HUDEP-2 (cell line): ENCODE measurements around the gene LRMDA.

Source experiments
- DNase-seq, 76 experiments: peaks; one replicate each; lab custom pipeline; 2025; ENCODE audit not compliant: unreplicated experiment in 76 of 76; lab: John Stamatoyannopoulos, UW

The LRMDA gene

DNA sequence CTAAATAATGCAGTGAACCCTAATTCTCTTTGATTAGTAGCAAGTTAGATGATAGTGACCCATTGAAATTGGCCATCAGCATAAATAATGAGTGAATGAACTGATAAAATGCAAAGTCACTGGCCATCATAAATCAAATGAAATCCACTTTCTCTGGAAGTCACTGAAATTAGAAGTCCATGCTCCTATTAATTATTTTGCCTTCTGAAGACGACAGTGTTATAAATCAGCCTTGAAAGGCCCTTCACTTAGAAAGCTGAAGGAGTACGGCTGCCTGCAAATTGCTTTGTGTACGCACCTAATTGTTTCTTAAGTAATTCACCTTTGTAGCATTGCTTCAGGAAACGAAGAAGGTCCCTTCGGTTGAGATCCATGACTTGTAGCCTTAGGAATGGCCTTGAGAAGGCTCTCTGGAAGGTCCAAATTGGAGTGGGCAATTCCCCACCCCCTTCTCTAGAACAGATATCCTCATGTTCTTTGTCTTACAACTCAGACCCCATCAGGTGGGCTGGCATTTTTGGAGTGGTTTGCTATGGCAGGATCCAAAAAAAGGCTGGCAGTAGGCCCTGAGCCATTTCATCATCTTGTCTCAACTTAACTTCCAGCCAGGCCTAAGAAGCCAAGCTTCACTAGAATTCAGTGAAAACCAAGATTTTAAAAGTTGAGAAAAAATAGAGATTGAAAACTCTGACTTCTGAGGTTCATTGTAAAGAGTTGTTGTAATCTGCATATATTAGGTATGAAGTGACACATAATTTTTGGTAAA lies 420.3 kb downstream of the LRMDA start:
- no peak for DNase-seq

DNA sequence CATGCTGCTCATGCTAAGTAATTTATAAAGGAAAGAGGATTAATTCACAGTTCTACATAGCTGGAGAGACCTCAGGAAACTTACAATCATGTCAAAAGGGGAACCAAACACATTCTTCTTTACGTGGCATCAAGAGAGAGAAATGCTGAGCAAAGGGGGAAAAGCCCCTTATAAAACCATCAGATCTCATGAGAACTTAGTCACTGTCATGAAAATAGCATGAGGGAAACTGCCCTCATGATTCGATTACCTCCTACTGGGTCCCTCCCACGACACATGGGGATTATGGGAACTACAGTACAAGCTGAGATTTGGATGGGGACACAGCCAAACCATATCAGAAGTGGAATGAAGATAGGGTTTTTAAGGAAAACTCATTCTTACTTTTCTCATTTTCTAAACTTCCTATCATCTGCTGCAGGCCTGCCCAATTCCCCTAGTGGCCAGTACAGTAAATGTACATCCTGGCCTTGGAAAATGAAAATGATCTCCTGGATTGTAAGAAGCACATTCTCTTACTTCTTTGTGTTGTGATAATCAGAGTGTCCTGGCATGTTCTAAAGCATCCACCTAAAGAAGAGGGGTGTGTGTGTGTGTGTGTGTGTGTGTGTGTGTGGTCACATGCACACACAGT lies 421.5 kb downstream of the LRMDA start:
- no peak for DNase-seq

DNA sequence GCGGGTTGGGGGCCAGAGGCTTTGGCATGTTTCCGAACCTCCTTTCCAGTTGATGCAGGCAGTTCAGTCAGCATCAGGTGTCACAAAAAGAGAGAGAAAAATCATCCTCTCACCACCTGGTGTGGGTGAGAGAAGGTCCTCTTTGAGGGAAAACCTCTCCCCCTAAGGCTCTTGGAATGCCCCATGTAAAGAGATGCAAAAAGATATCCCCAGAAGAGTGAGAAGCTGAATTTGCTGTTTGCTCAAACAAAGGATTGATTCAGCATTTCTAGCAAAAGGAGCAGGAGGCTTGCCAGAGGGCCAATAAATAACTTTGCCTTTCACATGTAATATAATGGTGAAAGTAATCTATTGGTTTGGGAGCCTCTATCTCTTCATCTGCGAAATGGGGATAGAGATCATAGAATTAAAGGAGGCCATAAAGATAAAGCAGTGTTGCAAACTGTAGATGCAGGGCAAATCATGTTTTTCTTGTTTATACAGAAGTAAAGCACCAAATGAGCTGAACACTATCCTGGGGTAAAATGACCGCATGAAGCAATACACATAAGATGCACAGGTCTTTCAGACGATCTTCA lies 425.9 kb downstream of the LRMDA start:
- no peak for DNase-seq

DNA sequence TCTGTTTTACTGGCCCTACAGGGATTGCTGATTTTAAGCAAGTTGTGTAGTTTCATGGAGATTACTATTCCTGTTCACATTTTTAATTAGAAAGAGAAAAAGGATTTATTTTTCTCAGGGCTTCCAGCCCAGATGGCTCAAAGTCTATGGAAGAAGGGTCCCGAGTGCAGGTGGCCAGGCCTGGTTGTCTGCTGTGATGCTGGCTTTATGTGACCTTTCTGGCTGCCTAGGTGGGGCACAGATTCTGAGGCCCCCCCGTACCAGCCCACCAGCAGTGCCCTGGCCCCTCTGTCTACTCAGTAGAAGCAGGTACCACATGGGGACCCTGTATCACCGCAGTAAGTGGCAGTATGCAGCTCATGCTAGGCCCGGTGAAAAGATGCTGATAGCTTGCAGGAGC lies 426.5 kb downstream of the LRMDA start:
- no peak for DNase-seq

DNA sequence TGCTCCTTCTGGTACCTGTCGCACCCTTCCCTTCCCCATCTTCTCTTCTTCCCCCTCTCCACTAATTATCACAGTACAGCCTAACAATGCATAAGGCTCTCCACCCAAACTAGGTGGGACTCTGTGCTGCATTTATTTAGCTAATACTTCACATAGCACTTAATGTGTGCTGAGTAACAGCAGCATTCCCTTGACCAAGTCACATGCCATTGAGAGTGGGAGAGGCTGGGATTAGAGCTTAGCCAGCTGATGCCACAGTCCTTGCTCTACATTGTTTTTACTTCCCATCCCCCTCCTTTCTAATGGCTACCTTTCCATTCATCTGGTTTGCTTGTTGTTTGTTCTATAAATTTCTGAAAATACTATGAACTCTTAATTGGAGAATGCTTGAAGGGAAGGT lies 426.9 kb downstream of the LRMDA start:
- no peak for DNase-seq

DNA sequence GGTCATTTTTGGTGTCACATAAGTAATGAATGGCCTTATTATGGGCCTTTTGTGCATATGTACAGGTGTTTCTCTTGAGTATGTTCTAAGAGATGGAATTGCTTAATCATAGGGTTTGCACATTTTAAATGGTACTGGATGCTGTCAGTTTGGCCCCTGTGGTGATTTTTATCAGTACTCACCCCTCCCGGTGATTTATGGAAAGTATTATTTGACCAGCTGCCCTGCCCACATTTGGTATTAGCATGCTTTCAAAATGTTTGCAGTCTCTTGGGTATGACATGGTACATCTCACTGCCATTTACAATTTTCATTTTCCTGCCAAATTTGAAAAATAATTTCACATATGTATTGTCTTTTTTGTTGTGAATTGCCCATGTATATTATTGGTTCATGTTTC lies 427.7 kb downstream of the LRMDA start:
- no peak for DNase-seq

DNA sequence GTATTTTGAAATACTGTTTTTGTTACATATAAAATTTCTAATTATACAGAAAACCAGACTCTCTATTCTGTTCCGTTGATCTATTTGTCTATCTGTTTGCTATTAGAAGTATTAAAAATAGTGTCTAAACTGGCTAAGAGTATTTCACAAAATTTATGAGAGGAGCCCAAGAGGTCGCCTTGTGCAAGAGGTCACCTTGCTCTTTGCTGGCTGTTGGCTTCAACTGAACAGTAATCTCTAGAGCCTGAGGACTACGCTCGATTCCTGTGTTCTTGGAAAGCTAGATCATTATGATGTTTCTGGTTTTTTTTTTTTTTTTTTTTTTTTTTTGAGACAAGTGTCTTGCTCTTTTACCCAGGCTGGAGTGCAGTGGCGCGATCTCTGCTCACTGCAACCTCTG lies 428.6 kb downstream of the LRMDA start:
- no peak for DNase-seq

DNA sequence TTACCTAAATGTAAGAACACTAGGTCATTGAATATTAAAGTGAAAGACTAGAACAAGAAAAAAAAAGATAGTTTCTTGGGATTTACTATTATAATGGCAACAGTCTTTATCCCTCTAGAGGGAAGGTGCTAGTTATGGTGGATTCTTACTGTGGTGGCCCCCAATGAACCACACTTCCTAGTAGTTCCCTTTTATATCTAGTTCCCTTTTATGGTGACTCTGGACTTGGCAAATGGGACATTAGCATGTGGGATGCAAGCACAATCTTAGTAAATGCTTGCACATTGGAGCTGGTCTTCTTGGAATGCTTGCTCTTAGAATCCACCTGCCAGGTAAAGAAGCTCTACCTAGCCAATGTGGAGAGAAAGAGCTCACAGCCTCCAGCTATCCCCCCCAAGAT lies 430.2 kb downstream of the LRMDA start:
- no peak for DNase-seq

DNA sequence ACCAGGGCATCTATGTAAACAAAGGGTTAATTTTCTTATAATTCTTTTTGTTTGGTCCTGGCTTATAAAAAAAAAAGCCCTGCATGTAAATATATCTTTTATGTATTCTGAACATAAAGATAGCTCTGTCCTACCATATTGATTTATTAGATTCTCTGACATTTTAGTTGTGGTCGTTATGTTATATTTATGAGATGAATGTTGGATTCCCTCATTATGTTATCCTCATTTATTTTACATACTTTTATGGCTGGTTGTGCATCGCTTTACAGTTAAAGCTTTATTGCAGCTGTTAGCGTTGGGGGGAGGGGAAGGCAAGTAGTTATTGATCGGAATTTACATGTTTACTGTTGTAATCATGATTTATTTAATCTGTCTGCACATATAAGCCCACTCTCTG lies 431.5 kb downstream of the LRMDA start:
- no peak for DNase-seq

DNA sequence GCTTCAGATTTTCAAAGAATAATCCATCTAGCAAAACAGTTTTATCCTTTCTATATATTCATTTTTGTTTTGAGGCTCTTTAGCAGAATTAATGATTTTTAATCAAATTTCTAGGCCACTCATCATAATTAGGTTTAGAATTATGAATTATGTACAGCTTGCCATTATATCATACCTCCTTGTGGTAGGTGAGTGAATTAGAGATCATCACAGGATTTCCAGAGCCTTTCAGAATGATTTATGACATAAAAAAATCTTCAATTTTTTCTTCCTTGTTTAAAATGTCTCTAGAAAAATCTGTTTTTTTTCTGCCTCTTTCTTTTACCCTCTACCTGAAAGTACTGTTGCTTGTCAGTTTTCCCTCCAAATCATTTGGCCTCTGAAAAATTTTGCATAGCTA lies 433.3 kb downstream of the LRMDA start:
- DNase-seq = no peak

DNA sequence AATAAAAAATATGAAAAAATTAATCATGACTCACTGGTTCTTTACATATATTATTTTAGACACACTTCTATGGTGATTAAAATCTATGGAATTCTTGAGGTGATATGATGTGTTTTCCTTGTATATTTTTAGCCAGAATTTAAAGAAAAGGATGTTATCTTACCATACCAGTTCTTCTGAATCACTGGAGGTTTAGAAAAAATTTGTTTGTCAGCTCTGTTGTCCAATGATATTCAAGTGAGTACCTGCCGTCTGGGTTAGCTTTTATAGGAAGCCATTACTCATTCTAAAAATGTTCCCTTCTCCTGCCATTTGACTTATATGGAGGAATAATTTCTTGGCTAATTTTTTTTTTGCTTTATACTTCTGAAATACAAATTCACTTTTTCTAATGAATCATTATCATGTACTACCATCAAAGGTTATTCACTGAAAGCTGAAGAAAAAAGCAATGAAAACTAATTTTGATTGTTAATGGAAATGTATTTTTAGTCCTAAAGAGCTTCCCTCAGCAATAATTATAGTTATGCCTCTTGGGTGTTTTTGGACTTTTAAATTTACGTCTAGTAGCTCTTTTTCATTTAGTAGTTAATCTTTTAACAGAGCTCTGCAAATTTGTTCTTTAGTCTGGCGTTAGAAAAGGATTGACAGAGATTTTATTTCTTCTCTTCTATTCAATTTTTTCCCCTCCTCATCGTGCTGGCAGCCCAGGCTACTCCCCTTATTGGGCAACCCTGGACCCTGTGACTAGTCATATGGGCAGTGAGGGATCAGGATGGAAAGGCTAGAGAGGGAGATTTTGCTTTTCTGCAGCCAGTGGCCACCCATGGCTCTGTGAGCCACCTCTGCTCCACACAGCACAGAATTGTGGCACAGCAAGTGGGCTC lies 434.2 kb downstream of the LRMDA start:
- no peak for DNase-seq

DNA sequence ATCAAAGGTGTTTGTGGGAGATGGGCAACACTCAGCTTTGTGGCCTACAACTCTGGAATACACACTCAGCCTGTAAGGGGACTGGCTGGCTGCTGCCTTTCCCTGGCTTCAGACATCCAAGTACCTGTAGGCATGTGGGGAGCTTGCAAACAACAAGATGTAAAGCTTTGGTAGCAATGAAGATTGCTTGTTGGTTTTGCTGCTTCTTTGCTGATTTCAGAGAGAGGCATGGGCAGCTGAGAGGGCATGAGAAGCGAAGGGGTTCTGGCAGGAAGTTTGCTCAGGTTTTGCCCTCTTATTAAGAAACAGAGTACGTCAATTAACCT lies 434.8 kb downstream of the LRMDA start:
- DNase-seq = no peak

DNA sequence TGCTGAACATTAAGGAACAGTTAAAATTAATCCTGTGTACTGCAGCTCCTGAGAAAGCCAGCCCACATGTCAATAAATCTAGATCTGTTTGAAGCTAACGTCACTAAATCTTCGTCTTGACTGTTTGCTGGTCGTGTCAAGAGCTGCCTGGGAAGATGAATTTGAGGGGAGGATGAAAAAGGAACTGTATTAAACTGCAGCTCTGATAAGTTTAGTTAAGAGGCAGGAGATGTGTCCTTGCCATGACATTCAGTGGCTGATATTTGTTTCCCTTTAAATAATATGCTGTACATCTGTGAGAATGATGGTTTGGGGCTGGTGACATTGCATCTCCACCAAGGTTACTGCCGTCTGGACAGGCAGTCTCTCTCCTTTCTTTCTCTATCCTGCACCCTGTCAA lies 435.3 kb downstream of the LRMDA start:
- DNase-seq = no peak

DNA sequence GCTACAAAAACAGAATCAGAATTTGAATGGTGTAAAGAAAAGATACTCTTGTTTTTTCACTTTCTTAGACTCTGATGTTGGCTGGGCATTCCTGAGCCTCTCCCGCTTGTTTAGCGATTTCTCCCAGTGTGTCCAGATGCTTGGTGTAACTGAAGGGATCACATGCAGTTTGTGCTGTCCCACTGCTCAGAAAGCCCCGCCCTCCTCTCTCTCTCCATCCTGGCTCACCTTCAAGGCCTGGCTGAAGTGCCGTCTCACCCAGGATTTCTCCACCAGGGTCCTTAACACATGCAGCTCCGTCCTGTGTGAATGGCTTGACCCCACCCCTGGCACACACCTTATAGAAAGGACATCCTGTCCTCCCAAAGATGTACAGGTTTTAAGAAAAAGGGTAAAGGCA lies 437.1 kb downstream of the LRMDA start:
- no peak for DNase-seq

DNA sequence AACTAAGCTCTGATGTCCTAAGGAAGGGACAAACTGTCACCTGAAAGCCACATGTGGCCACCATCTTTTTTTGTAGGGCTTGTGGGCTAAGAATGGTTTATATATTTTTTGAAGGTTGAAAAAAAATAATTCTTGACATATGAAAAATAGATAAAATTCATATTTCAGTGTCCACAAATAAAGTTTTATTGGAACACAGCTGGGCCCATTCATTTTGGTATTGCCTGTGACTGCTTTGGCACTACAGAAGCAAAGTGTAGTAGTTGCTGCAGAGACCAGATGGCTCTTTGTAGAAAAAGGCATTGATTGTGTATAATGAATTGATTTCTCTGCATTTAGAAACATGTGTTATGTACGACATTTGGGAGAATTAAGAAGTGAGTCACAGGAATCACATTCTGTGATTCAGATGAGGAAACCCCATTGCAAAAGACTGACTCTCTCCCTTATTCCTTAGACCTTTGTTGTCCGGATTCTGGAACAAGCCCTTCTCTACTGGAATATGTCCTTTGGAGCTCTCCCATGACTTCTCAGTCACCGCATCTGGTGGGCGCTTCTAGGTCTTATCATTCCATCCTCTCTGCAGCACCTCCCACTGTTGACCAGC lies 438.7 kb downstream of the LRMDA start:
- no peak for DNase-seq

DNA sequence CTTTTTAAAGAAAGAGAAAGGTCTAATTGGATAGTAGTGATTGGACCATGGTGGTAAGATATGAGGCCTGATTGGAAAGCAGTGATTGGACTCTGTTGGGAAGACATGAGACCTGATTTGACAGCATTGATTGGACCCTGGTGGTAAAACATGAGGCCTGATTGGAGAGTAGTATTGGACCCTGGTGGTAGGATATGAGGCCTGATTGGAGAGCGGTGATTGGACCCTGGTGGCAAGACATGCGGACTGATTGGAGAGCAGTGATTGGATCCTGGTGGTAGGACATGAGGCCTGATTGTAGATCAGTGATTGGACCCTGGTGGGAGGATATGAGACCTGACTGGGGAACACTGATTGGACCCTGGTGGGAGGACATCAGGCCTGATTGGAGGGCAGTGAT lies 444.3 kb downstream of the LRMDA start:
- DNase-seq = no peak

DNA sequence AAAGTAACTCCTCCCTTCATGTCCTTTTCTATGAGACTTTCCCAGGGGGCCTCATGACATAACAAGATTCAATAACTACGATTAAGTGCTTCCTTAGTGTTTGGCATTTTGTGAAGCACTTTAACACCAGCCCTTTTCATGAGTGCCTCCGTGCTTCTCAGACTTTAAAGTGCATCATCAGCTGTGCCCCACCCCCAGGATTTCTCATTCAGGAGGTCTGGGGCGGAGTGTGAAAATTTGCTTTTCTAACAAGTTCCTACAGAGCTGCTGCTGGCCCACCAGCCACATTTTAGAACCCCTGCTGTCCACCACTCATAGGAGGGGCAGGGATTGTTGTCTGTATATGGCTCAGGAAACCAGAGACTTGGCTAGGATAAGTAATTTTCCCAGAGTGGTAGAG lies 445.3 kb downstream of the LRMDA start:
- DNase-seq = no peak

DNA sequence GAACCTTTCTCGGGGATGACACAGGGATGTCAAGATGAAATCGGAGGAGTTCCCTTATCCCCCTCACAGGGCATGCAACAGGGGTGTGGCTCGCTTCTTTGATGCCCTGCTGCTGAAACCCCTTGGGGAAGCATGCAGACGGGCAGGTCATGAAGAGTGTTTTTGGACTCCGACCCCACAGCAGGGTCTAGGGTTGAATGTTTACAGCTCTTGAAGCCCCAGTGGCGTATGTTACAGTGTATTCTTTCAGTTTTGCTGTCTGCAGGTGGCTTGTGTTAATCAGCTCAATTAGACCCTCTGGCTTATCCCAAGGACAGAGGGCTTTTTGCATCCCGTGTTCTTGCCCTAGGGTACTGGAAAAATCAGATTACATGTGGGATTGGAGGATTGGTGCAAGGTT lies 446.5 kb downstream of the LRMDA start:
- no peak for DNase-seq

DNA sequence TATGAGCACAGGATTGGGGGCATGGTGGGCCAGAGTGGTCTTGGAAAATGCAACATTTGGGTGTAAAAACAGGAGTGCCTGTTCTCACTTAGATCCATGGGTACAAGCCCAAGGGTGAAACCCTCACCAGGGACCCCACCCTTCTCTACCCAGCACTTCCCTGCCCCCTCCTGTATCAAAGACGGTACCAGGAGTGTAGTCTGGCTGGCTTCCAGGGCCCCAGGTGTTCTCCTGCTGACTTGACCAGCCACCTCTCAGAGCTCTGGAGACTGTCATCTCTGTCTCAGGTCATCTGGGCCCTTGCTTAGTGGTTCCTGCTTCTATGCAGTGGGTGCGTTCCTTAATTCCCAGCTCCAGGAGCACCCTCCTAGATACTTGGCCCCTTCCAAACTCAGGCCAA lies 447.2 kb downstream of the LRMDA start:
- DNase-seq = no peak

DNA sequence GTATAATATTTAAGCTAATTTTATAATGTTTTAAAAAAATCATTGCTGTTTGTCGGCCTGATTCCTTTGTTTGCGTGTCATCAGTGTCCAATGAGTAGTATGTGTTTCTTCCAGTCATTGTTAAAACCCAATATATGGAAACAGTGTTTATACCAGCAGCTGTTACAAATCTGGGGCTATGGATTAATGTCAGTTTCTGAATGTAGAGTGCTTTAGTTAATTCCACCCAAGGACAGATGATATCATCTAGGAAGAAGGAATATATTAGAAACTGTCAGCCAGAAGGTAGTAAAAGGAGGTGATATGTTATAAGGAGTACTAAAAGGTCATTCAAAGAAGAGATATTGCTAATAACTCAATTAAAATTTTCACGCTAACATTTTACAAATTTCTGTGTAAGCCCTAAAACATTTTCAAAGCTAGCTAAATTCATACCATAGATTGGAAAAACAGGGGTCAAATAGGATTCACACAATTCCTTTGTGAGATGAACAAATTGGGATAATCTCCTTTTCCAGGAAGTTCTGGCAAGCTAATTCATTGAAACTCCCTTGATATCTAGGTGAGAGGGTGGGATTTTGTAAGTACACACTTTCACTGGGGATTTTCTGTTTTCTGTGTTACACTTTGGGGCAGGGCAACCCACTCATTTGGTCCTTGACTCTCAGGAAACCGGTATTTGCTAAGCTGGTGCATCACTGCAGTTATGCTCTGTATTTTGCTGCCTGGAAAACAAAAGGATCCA lies 448.8 kb downstream of the LRMDA start:
- DNase-seq = no peak
